ENCODE data around the gene CRHBP.

CRHBP gene

GRCh38 chr5:76927961-76928360 lies 24.9 kb upstream of the CRHBP start:
- Histone ChIP-seq H2AFZ (ENCODE audit: low read length) (no peak overlapping the region), H3K9me2 (replicated peaks; ENCODE audit: low read depth, low read length) (no peaks in the 10 kb centered on the region), H4K20me1 (ENCODE audit: insufficient read depth, low read length, poor library complexity, severe bottlenecking) (no peaks in the 10 kb centered on the region), H3K9ac (ENCODE audit: low read depth, low read length, poor library complexity, severe bottlenecking) (no peak overlapping the region), H3K36me3 (ENCODE audit: insufficient read depth, low read length) (no peaks in the 10 kb centered on the region), H3F3A (ENCODE audit: low read depth) (no peaks in the 10 kb centered on the region), H3K4me2 (ENCODE audit: low read depth, low read length, poor library complexity, severe bottlenecking) (no peak overlapping the region), H3K79me2 (ENCODE audit: insufficient read depth, low read length) (no peaks in the 10 kb centered on the region), H3K27me3 (ENCODE audit: insufficient read depth, low read length, poor library complexity, severe bottlenecking) (peaks cover 13% of the 10 kb centered on the region), H3K4me1 (ENCODE audit: insufficient read depth, low read length, poor library complexity, severe bottlenecking) (no peaks in the 10 kb centered on the region), H3K4me3 (ENCODE audit: low read length, poor library complexity, severe bottlenecking) (no peak overlapping the region), H3K9me3 (ENCODE audit: insufficient read depth, low read depth, low read length) (no peaks in the 10 kb centered on the region)
- TF ChIP-seq EZH2phosphoT487 (IDR thresholded peaks at IDR 0.05; ENCODE audit: borderline replicate concordance) (no peak), CTCF (conservative IDR thresholded peaks at IDR 0.05; ENCODE audit: low read length) (no peak)

GRCh38 chr5:76930083-76930482 lies 22.8 kb upstream of the CRHBP start:
- TF ChIP-seq EZH2phosphoT487 (IDR thresholded peaks at IDR 0.05; ENCODE audit: borderline replicate concordance), result no peak
- no peak for TF ChIP-seq CTCF (conservative IDR thresholded peaks at IDR 0.05; ENCODE audit: low read length)
- no peaks in the 10 kb centered on the region for H3K9me3 ChIP-seq (ENCODE audit: insufficient read depth, low read depth, low read length)
- H3K9me2 ChIP-seq (replicated peaks; ENCODE audit: low read depth, low read length), result no peaks in the 10 kb centered on the region
- peaks cover 13% of the 10 kb centered on the region for H3K27me3 ChIP-seq (ENCODE audit: insufficient read depth, low read length, poor library complexity, severe bottlenecking)
- no peak overlapping the region for H2AFZ ChIP-seq (ENCODE audit: low read length)
- no peak overlapping the region for H3K4me3 ChIP-seq (ENCODE audit: low read length, poor library complexity, severe bottlenecking)
- H3K4me2 ChIP-seq (ENCODE audit: low read depth, low read length, poor library complexity, severe bottlenecking), result no peak overlapping the region
- no peaks in the 10 kb centered on the region for H4K20me1 ChIP-seq (ENCODE audit: insufficient read depth, low read length, poor library complexity, severe bottlenecking)
- H3K9ac ChIP-seq (ENCODE audit: low read depth, low read length, poor library complexity, severe bottlenecking), result no peak overlapping the region
- H3K36me3 ChIP-seq (ENCODE audit: insufficient read depth, low read length), result no peaks in the 10 kb centered on the region
- H3K79me2 ChIP-seq (ENCODE audit: insufficient read depth, low read length), result no peaks in the 10 kb centered on the region
- no peaks in the 10 kb centered on the region for H3F3A ChIP-seq (ENCODE audit: low read depth)
- H3K4me1 ChIP-seq (ENCODE audit: insufficient read depth, low read length, poor library complexity, severe bottlenecking), result no peaks in the 10 kb centered on the region

GRCh38 chr5:76938177-76938576 lies 14.7 kb upstream of the CRHBP start:
- Histone ChIP-seq H3K9me2 (replicated peaks; ENCODE audit: low read depth, low read length) (no peaks in the 10 kb centered on the region), H3K36me3 (ENCODE audit: insufficient read depth, low read length) (no peaks in the 10 kb centered on the region), H3K9ac (ENCODE audit: low read depth, low read length, poor library complexity, severe bottlenecking) (no peak overlapping the region), H3K79me2 (ENCODE audit: insufficient read depth, low read length) (no peaks in the 10 kb centered on the region), H3K9me3 (ENCODE audit: insufficient read depth, low read depth, low read length) (no peaks in the 10 kb centered on the region), H3K4me1 (ENCODE audit: insufficient read depth, low read length, poor library complexity, severe bottlenecking) (no peaks in the 10 kb centered on the region), H2AFZ (ENCODE audit: low read length) (no peak overlapping the region), H3K4me2 (ENCODE audit: low read depth, low read length, poor library complexity, severe bottlenecking) (no peak overlapping the region), H3K27me3 (ENCODE audit: insufficient read depth, low read length, poor library complexity, severe bottlenecking) (no peaks in the 10 kb centered on the region), H4K20me1 (ENCODE audit: insufficient read depth, low read length, poor library complexity, severe bottlenecking) (no peaks in the 10 kb centered on the region), H3F3A (ENCODE audit: low read depth) (no peaks in the 10 kb centered on the region), H3K4me3 (ENCODE audit: low read length, poor library complexity, severe bottlenecking) (no peak overlapping the region)
- TF ChIP-seq CTCF (conservative IDR thresholded peaks at IDR 0.05; ENCODE audit: low read length), result no peak
- no peak for TF ChIP-seq EZH2phosphoT487 (IDR thresholded peaks at IDR 0.05; ENCODE audit: borderline replicate concordance)
